Measurements from ENCODE around the gene PEAK1.
A peak's percentile ranks its signal among the peaks of the same experiment; 100 is the strongest.
"Not testable (repeated sequence)": the region's sequence is repeated elsewhere in the genome, so short reads cannot be mapped to it uniquely, and the experiment has no call there.

The PEAK1 gene

GRCh38 chr15:77184352-77184751, 235.6 kb downstream of the PEAK1 start:
- not testable (repeated sequence) for H3K9ac ChIP-seq (ENCODE audit: low read depth, low read length, poor library complexity); H3K9me3 ChIP-seq (replicated peaks in 1 of 2; ENCODE audit: control insufficient read depth in 2 of 2, insufficient read depth in 1 of 2, low read depth in 1 of 2, low read length in 2 of 2); H3K14ac ChIP-seq (ENCODE audit: low read length); H3K4me3 ChIP-seq (ENCODE audit: low read length in 2 of 2); H3K27ac ChIP-seq (replicated peaks; ENCODE audit: low read length); H2BK5ac ChIP-seq (ENCODE audit: low read length); H2AK5ac ChIP-seq (ENCODE audit: low read depth, low read length); H3K79me1 ChIP-seq (ENCODE audit: low read depth, low read length); H2BK120ac ChIP-seq (ENCODE audit: low read depth, low read length); H3K4me2 ChIP-seq (ENCODE audit: insufficient read depth, low read length, poor library complexity, severe bottlenecking); DNase-seq (ENCODE audit: low spot score); H2AFZ ChIP-seq (ENCODE audit: low read length); H3K4me1 ChIP-seq (ENCODE audit: control insufficient read depth in 2 of 2, insufficient read depth in 1 of 2, low read depth in 1 of 2, low read length in 2 of 2); H2BK15ac ChIP-seq (ENCODE audit: low read length); H3K23ac ChIP-seq (ENCODE audit: low read depth, low read length, poor library complexity); H3K4ac ChIP-seq (ENCODE audit: low read length); H2BK12ac ChIP-seq (ENCODE audit: low read length); H4K8ac ChIP-seq (ENCODE audit: low read depth, low read length); H4K91ac ChIP-seq (ENCODE audit: low read depth, low read length, poor library complexity); H3K18ac ChIP-seq (ENCODE audit: low read length); H3K27me3 ChIP-seq (ENCODE audit: control insufficient read depth in 3 of 3, insufficient read depth in 3 of 3, low read depth in 1 of 3, low read length in 3 of 3)
- no CpG with 5 or more reads among the region's 4 CpGs for WGBS, 2 donors (ENCODE audit: extremely low coverage in 2 of 2, insufficient read length in 2 of 2, insufficient replicate concordance in 1 of 2)
- peaks cover under 1 to 25% of the 10 kb centered on the region in 2 donors for H3K36me3 ChIP-seq (replicated peaks in 1 of 2; ENCODE audit: control insufficient read depth in 2 of 2, insufficient read depth in 2 of 2, low read length in 2 of 2)

DNA sequence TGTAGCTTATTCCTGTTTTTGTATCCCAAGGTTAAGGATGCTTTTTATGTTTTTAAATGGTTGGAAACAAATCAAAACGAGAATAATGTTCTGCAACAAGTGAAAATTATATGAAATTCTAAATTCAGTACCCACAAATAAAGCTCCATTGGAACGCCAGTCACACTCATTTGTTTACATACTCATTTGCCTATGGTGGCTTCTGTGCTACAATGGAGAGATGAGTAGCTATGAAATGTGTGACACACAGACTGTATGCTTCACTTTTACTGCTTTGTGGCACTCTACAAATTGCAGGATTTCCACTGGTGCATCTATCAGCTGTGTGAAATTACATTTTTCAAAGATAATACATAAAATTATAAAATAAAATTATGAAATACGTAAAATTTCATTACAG, 236.8 kb downstream of the PEAK1 start:
- Histone ChIP-seq H3K4ac (ENCODE audit: low read length) (no peak overlapping the region), H2AK5ac (ENCODE audit: low read depth, low read length) (no peak overlapping the region), H3K4me1 (ENCODE audit: control insufficient read depth in 2 of 2, insufficient read depth in 1 of 2, low read depth in 1 of 2, low read length in 2 of 2) (peaks cover 5 to 6% of the 10 kb centered on the region in 2 donors), H3K23ac (ENCODE audit: low read depth, low read length, poor library complexity) (no peak overlapping the region), H3K36me3 (replicated peaks in 1 of 2; ENCODE audit: control insufficient read depth in 2 of 2, insufficient read depth in 2 of 2, low read length in 2 of 2) (peaks cover 5 to 32% of the 10 kb centered on the region in 2 donors), H4K91ac (ENCODE audit: low read depth, low read length, poor library complexity) (no peak overlapping the region), H3K79me1 (ENCODE audit: low read depth, low read length) (peaks cover 1% of the 10 kb centered on the region), H4K8ac (ENCODE audit: low read depth, low read length) (no peak overlapping the region), H2BK15ac (ENCODE audit: low read length) (no peak overlapping the region), H2BK12ac (ENCODE audit: low read length) (no peak overlapping the region), H3K27ac (replicated peaks; ENCODE audit: low read length) (no peak overlapping the region), H3K4me3 (ENCODE audit: low read length in 2 of 2) (no peak overlapping the region), H3K27me3 (ENCODE audit: control insufficient read depth in 3 of 3, insufficient read depth in 3 of 3, low read depth in 1 of 3, low read length in 3 of 3) (no peaks in the 10 kb centered on the region), H3K14ac (ENCODE audit: low read length) (no peak overlapping the region), H2BK120ac (ENCODE audit: low read depth, low read length) (no peak overlapping the region), H3K9me3 (replicated peaks in 1 of 2; ENCODE audit: control insufficient read depth in 2 of 2, insufficient read depth in 1 of 2, low read depth in 1 of 2, low read length in 2 of 2) (no peaks in the 10 kb centered on the region), H2AFZ (ENCODE audit: low read length) (no peak overlapping the region), H3K9ac (ENCODE audit: low read depth, low read length, poor library complexity) (no peak overlapping the region), H3K18ac (ENCODE audit: low read length) (no peak overlapping the region), H2BK5ac (ENCODE audit: low read length) (no peak overlapping the region), H3K4me2 (ENCODE audit: insufficient read depth, low read length, poor library complexity, severe bottlenecking) (no peak overlapping the region)
- DNase-seq (ENCODE audit: low spot score), result no peak
- WGBS, 2 donors (ENCODE audit: extremely low coverage in 2 of 2, insufficient read length in 2 of 2, insufficient replicate concordance in 1 of 2), result no CpG with 5 or more reads among the region's 3 CpGs

GRCh38 chr15:77181305-77182074, 238.4 kb downstream of the PEAK1 start:
- Histone ChIP-seq H3K36me3 (replicated peaks in 1 of 2; ENCODE audit: control insufficient read depth in 2 of 2, insufficient read depth in 2 of 2, low read length in 2 of 2) (peaks cover 5 to 35% of the 10 kb centered on the region in 2 donors), H3K18ac (ENCODE audit: low read length) (no peak overlapping the region), H3K9ac (ENCODE audit: low read depth, low read length, poor library complexity) (no peak overlapping the region), H2BK12ac (ENCODE audit: low read length) (no peak overlapping the region), H3K4me1 (ENCODE audit: control insufficient read depth in 2 of 2, insufficient read depth in 1 of 2, low read depth in 1 of 2, low read length in 2 of 2) (no peaks in the 10 kb centered on the region), H3K27me3 (ENCODE audit: control insufficient read depth in 3 of 3, insufficient read depth in 3 of 3, low read depth in 1 of 3, low read length in 3 of 3) (no peaks in the 10 kb centered on the region), H3K23ac (ENCODE audit: low read depth, low read length, poor library complexity) (no peak overlapping the region), H4K8ac (ENCODE audit: low read depth, low read length) (no peak overlapping the region), H4K91ac (ENCODE audit: low read depth, low read length, poor library complexity) (no peak overlapping the region), H2BK15ac (ENCODE audit: low read length) (no peak overlapping the region), H2AFZ (ENCODE audit: low read length) (no peak overlapping the region), H3K4me3 (ENCODE audit: low read length in 2 of 2) (peak overlapping the region in 1 of 2 donors; percentile 32), H2AK5ac (ENCODE audit: low read depth, low read length) (no peak overlapping the region), H3K4ac (ENCODE audit: low read length) (no peak overlapping the region), H2BK120ac (ENCODE audit: low read depth, low read length) (no peak overlapping the region), H3K14ac (ENCODE audit: low read length) (no peak overlapping the region), H3K79me1 (ENCODE audit: low read depth, low read length) (peaks cover 1% of the 10 kb centered on the region), H2BK5ac (ENCODE audit: low read length) (no peak overlapping the region), H3K9me3 (replicated peaks in 1 of 2; ENCODE audit: control insufficient read depth in 2 of 2, insufficient read depth in 1 of 2, low read depth in 1 of 2, low read length in 2 of 2) (no peaks in the 10 kb centered on the region), H3K27ac (replicated peaks; ENCODE audit: low read length) (no peak overlapping the region), H3K4me2 (ENCODE audit: insufficient read depth, low read length, poor library complexity, severe bottlenecking) (no peak overlapping the region)
- no CpG with 5 or more reads among the region's 5 CpGs for WGBS, 2 donors (ENCODE audit: extremely low coverage in 2 of 2, insufficient read length in 2 of 2, insufficient replicate concordance in 1 of 2)
- DNase-seq (ENCODE audit: low spot score), result no peak

- Histone ChIP-seq H3K79me1 (ENCODE audit: low read depth, low read length) (peaks cover 1% of the 10 kb centered on the region), H3K9me3 (replicated peaks in 1 of 2; ENCODE audit: control insufficient read depth in 2 of 2, insufficient read depth in 1 of 2, low read depth in 1 of 2, low read length in 2 of 2) (no peaks in the 10 kb centered on the region), H3K4me3 (ENCODE audit: low read length in 2 of 2) (no peak overlapping the region)
These were observed 239.1 kb downstream of the PEAK1 start for GRCh38 chr15:77180757-77181156.

More at GRCh38 chr15:77180757-77181156, 239.1 kb downstream of the PEAK1 start:
- Histone ChIP-seq H3K4me1 (ENCODE audit: control insufficient read depth in 2 of 2, insufficient read depth in 1 of 2, low read depth in 1 of 2, low read length in 2 of 2) (no peaks in the 10 kb centered on the region), H3K23ac (ENCODE audit: low read depth, low read length, poor library complexity) (no peak overlapping the region), H3K27me3 (ENCODE audit: control insufficient read depth in 3 of 3, insufficient read depth in 3 of 3, low read depth in 1 of 3, low read length in 3 of 3) (no peaks in the 10 kb centered on the region), H2AFZ (ENCODE audit: low read length) (no peak overlapping the region), H4K91ac (ENCODE audit: low read depth, low read length, poor library complexity) (no peak overlapping the region), H3K36me3 (replicated peaks in 1 of 2; ENCODE audit: control insufficient read depth in 2 of 2, insufficient read depth in 2 of 2, low read length in 2 of 2) (peaks cover 5 to 35% of the 10 kb centered on the region in 2 donors), H3K4me2 (ENCODE audit: insufficient read depth, low read length, poor library complexity, severe bottlenecking) (no peak overlapping the region), H2BK12ac (ENCODE audit: low read length) (no peak overlapping the region), H2BK120ac (ENCODE audit: low read depth, low read length) (no peak overlapping the region), H2BK5ac (ENCODE audit: low read length) (no peak overlapping the region), H3K18ac (ENCODE audit: low read length) (no peak overlapping the region), H3K14ac (ENCODE audit: low read length) (no peak overlapping the region), H3K9ac (ENCODE audit: low read depth, low read length, poor library complexity) (no peak overlapping the region), H3K4ac (ENCODE audit: low read length) (no peak overlapping the region), H3K27ac (replicated peaks; ENCODE audit: low read length) (no peak overlapping the region), H4K8ac (ENCODE audit: low read depth, low read length) (no peak overlapping the region), H2AK5ac (ENCODE audit: low read depth, low read length) (no peak overlapping the region), H2BK15ac (ENCODE audit: low read length) (no peak overlapping the region)
- WGBS, 2 donors (ENCODE audit: extremely low coverage in 2 of 2, insufficient read length in 2 of 2, insufficient replicate concordance in 1 of 2), result no CpG with 5 or more reads among the region's 5 CpGs
- DNase-seq (ENCODE audit: low spot score), result no peak
